ENCODE results near the gene ARRB1. TPM values are rescaled to one million over a fixed set of nuclear protein-coding genes. Genes with fewer than 3 reads are reported as not detected.

The ARRB1 gene
- total and polyA plus RNA-seq, 9 of the 15 experiments (the other 6 are each of a cell fraction or from before 2014, with no cell fraction given): 6.6 to 45.4 (median 28.5) TPM

- TF ChIP-seq CHD7 (IDR thresholded peaks at IDR 0.05; ENCODE audit: low read depth, low read length): no peak
- no peak for TF ChIP-seq ZBTB33 (CRISPR knock-in tag; IDR thresholded peaks at IDR 0.05)
- no peak for TF ChIP-seq ZNF384 (IDR thresholded peaks at IDR 0.05; ENCODE audit: low read depth, low read length)
- no peak for TF ChIP-seq PHTF2 (CRISPR knock-in tag; IDR thresholded peaks at IDR 0.05)
- no peak for TF ChIP-seq E2F5 (CRISPR knock-in tag; IDR thresholded peaks at IDR 0.05)
- no peak for TF ChIP-seq JUND (IDR thresholded peaks at IDR 0.05; ENCODE audit: borderline replicate concordance, low read depth, low read length)
- no peak for TF ChIP-seq JUND (tag; IDR thresholded peaks at IDR 0.05; ENCODE audit: borderline replicate concordance, low read depth, low read length)
- no peak for TF ChIP-seq NFIX (CRISPR knock-in tag; IDR thresholded peaks at IDR 0.05; ENCODE audit: low read depth)
- no peak for TF ChIP-seq SAP30 (IDR thresholded peaks at IDR 0.05; ENCODE audit: borderline replicate concordance, insufficient read depth, low read depth, low read length, poor library complexity, severe bottlenecking)
These were observed 36.0 kb downstream of the ARRB1 start (continued) for GRCh38 chr11:75315439-75315805.
